Ishikawa (cell line): ENCODE measurements around the gene CINP.

Source experiments
- CEBPB ChIP-seq: IDR thresholded peaks from 2 replicates; pipeline ENCODE4 v1.6.1; 2012
- CREB1 ChIP-seq: IDR thresholded peaks from 2 replicates; pipeline ENCODE4 v1.6.1; 2012; ENCODE audit warnings: low read depth
- EGR1 ChIP-seq: IDR thresholded peaks from 2 replicates; pipeline ENCODE4 v1.6.1; 2012
- EP300 ChIP-seq: IDR thresholded peaks from 2 replicates; pipeline ENCODE4 v1.6.1; 2012; ENCODE audit warnings: borderline replicate concordance
- FOXM1 ChIP-seq: IDR thresholded peaks from 2 replicates; pipeline ENCODE4 v1.6.1; 2012; ENCODE audit warnings: low read depth, borderline replicate concordance
- NFIC ChIP-seq: IDR thresholded peaks from 2 replicates; pipeline ENCODE4 v1.6.1; 2012
- RAD21 ChIP-seq: IDR thresholded peaks from 2 replicates; pipeline ENCODE4 v1.6.1; 2012; ENCODE audit warnings: low read depth
- TAF1 ChIP-seq: IDR thresholded peaks from 2 replicates; pipeline ENCODE4 v1.6.1; 2012; ENCODE audit warnings: low read depth, mild to moderate bottlenecking
- TCF12 ChIP-seq: IDR thresholded peaks from 2 replicates; pipeline ENCODE4 v1.6.1; 2012; ENCODE audit warnings: low read depth
- TEAD4 ChIP-seq: IDR thresholded peaks from 2 replicates; pipeline ENCODE4 v1.6.1; 2012
- YY1 ChIP-seq: IDR thresholded peaks from 2 replicates; pipeline ENCODE4 v1.6.1; 2012; ENCODE audit warnings: low read depth
- ZBTB7A ChIP-seq: IDR thresholded peaks from 2 replicates; pipeline ENCODE4 v1.6.1; 2012; ENCODE audit warnings: low read depth
- TF ChIP-seq, protein P1 (sequence below): IDR thresholded peaks from 2 replicates; pipeline ENCODE4 v1.6.1; 2012
- TF ChIP-seq, protein P2 (sequence below): IDR thresholded peaks from 2 replicates; pipeline ENCODE4 v1.6.1; 2012
- TF ChIP-seq, protein P3 (sequence below): IDR thresholded peaks from 2 replicates; pipeline ENCODE4 v1.6.1; 2012; ENCODE audit warnings: low read depth, mild to moderate bottlenecking

Gene CINP

DNA sequence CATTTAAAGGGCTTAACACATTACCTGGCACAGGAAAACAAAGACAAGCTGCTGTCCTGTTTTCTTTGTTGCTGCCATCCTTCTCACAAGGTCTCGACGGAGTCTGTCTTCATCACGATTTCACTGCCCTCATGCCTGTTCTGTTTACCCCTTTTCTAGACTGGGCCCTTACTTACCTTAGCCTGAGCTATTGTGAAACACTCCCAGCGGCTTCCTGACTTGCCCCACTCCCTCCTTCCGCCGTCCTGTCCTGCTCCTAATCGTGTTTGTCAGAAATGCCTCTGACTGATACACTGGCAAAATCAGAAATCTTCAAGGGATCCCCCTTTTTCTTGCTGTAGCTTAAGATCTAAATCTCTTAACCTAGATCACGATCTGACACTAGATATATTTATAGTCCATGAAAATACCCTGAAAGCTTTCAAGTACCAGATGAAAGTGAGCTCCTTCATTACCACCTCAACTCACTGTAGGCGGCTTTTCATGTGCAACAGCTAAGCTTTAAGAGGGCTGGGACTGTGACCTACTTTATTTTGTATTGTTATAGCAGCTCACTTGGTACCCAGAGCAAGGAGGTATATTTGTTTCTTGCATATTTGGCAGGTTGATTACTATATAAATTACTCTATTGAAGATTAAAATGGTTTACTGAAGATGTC, 32.2 kb upstream of the CINP start:
- TF ChIP-seq RAD21 (no peak), CEBPB (no peak), EP300 (no peak), TAF1 (no peak), ZBTB7A (no peak), TCF12 (no peak), CREB1 (no peak)
- TF ChIP-seq, protein P1, sequence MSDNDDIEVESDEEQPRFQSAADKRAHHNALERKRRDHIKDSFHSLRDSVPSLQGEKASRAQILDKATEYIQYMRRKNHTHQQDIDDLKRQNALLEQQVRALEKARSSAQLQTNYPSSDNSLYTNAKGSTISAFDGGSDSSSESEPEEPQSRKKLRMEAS, result no peak
- TF ChIP-seq, protein P2, sequence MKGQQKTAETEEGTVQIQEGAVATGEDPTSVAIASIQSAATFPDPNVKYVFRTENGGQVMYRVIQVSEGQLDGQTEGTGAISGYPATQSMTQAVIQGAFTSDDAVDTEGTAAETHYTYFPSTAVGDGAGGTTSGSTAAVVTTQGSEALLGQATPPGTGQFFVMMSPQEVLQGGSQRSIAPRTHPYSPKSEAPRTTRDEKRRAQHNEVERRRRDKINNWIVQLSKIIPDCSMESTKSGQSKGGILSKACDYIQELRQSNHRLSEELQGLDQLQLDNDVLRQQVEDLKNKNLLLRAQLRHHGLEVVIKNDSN, result no peak

DNA sequence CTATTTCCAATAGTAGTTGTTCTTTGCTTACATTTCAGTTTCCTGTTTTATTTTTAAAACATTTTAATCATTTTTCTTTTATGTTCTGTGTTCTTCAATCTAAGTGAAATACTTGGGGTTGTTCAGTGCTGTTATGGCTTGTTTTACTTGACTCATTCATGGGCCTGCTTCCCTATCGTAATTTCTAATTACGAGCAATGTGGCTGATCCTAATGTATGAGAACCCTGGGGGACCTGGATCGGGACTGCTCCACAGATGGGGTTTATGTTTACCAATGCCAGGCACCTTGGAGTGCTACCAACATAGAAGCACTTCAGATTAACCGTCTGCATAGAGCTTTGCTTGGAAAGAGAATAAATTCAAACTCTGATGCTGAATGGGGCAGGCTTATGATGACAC, 29.8 kb upstream of the CINP start:
- TF ChIP-seq EP300 (no peak), FOXM1 (no peak), ZBTB7A (no peak), TAF1 (no peak), CREB1 (no peak), TEAD4 (no peak), NFIC (no peak), RAD21 (no peak), EGR1 (no peak), CEBPB (no peak), TCF12 (no peak), YY1 (no peak)
- TF ChIP-seq, protein P3, sequence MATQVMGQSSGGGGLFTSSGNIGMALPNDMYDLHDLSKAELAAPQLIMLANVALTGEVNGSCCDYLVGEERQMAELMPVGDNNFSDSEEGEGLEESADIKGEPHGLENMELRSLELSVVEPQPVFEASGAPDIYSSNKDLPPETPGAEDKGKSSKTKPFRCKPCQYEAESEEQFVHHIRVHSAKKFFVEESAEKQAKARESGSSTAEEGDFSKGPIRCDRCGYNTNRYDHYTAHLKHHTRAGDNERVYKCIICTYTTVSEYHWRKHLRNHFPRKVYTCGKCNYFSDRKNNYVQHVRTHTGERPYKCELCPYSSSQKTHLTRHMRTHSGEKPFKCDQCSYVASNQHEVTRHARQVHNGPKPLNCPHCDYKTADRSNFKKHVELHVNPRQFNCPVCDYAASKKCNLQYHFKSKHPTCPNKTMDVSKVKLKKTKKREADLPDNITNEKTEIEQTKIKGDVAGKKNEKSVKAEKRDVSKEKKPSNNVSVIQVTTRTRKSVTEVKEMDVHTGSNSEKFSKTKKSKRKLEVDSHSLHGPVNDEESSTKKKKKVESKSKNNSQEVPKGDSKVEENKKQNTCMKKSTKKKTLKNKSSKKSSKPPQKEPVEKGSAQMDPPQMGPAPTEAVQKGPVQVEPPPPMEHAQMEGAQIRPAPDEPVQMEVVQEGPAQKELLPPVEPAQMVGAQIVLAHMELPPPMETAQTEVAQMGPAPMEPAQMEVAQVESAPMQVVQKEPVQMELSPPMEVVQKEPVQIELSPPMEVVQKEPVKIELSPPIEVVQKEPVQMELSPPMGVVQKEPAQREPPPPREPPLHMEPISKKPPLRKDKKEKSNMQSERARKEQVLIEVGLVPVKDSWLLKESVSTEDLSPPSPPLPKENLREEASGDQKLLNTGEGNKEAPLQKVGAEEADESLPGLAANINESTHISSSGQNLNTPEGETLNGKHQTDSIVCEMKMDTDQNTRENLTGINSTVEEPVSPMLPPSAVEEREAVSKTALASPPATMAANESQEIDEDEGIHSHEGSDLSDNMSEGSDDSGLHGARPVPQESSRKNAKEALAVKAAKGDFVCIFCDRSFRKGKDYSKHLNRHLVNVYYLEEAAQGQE, result no peak
- TF ChIP-seq, protein P1, result no peak

DNA sequence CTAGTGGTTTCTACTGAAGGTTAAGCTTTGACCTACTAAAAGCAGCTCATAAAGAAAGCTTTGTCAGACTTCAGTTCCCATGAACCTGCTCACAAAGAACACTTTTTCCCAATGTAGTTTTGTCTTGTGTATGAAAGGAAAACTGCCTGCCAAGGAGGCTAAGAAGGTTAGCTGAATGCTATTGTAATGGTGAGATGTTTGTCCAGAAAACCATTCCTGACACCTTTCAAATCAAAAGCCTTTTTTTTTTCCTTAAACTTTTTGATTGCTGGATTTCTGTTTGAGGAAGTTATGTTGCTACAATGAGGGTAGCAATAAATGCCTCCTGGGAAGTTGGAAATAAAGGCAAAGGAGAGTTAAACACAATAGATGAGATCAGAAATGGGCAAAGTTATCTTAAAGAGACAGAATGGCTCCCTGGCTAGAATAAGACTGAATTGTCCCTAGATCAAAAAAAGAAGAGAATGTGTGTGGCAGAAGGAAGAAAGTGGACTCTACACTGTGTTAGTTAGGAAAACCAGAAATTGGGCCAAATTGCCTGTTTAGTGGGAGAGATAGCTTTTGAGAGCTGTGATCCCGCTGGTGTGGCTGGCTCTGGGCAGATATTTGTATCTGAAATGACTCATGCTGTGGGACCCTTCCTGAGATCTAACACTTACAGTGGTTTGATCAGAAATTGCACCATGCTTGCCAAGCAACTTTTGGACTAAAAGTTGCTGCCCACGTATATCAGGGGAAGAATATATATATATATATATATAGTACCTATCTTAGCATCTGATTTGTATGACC, 27.6 kb upstream of the CINP start:
- TF ChIP-seq TAF1, result no peak
- TF ChIP-seq TCF12, result no peak
- TF ChIP-seq YY1, result no peak
- TF ChIP-seq, protein P3, result no peak
- no peak for TF ChIP-seq EP300
- TF ChIP-seq CREB1, result no peak
- TF ChIP-seq ZBTB7A, result no peak
- TF ChIP-seq, protein P1, result no peak
- TF ChIP-seq CEBPB, result no peak
- TF ChIP-seq NFIC, result no peak

DNA sequence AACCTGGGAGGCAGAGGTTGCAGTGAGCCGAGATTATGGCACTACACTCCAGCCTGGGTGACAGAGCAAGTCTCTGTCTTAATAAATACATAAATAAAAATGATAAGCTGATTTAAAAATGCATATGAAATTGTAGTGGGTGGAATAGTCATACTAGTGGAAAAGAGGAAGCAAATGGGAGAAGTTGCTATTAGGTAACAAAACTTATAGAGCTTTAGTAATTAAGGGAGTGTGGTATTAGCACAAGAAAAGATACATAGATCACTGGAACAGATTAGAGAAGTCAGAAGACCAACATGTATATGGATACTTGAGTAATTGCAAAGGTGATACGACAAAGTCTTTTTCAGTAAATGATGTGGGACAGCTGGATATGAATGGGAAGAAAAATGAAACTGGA, 26.6 kb upstream of the CINP start:
- TF ChIP-seq, protein P1, result no peak
- no peak for TF ChIP-seq NFIC

DNA sequence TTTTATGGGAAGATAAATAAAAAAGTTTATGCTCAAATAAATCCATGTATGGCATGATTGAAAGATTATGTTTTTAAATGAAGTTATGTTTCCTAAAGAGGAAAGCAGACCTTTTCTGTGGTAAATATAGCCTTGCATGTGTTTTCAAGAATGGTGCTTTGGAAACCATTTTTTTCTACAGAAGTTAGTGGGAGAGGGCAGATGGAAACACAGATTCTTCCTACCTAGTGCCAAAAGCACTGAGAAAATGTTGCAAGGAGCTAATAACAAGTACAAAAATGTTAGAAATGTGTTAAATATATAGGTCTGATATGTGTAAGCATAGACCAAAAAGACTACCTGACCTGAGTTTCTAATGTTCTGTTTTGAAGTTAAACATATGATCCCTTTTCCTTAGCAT, 24.4 kb upstream of the CINP start:
- no peak for TF ChIP-seq CEBPB
- no peak for TF ChIP-seq TEAD4
- TF ChIP-seq FOXM1, result no peak
- TF ChIP-seq ZBTB7A, result no peak

DNA sequence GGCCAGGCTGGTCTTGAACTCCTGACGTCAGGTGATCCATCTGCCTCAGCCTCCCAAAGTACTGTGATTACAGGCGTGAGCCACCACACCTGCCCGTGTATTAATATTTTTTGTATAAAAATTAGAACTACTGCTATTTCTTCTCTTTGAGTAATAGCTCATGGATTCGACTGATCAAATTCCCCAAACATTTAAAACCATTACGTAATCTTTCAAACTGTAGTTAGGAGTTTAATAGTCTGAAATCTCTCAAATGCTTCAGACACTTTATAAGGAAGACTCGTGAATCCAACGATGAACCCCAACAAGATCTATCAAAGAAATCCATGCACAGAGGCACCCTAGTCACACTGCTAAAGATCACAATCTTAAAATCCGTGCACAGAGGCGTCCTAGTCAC, 16.1 kb upstream of the CINP start:
- TF ChIP-seq TEAD4 (no peak), EGR1 (no peak), EP300 (no peak), ZBTB7A (no peak), TAF1 (no peak), FOXM1 (no peak)
